Erythroblast (primary cell): Measurements from ENCODE around the gene RNF148.
"Not testable (repeated sequence)": the region's sequence is repeated elsewhere in the genome, so short reads cannot be mapped to it uniquely, and the experiment has no call there.

ENCODE experiments used
- DNase-seq, 2 experiments: peaks; one replicate each; lab custom pipeline; 2025; lab: John Stamatoyannopoulos, UW
- GATA1 ChIP-seq: IDR thresholded peaks from 2 replicates; pipeline ENCODE4 v1.6.1; 2011; ENCODE audit warnings: low read depth, mild to moderate bottlenecking, control low read depth, low read length, moderate library complexity
- POLR2A ChIP-seq: IDR thresholded peaks from 2 replicates; pipeline ENCODE4 v1.6.1; 2011; ENCODE audit warnings: mild to moderate bottlenecking, low read length

RNF148 gene

GRCh38 chr7:122709930-122710646 lies 7.4 kb upstream of the RNF148 start:
- no peak for DNase-seq
- no peak for TF ChIP-seq POLR2A

GRCh38 chr7:122706836-122707235 lies 4.1 kb upstream of the RNF148 start:
- DNase-seq = no peak
- TF ChIP-seq GATA1 = no peak
- TF ChIP-seq POLR2A = no peak

GRCh38 chr7:122699017-122699416 lies 3.7 kb downstream of the RNF148 start, which contains the start of gene RNF133:
Gene RNF133, minus strand, starts transcription at chr7:122699117. Its CDS starts 199 bp downstream, at chr7:122698918.
- TF ChIP-seq POLR2A (no peak), GATA1 (no peak)
- no peak for DNase-seq

GRCh38 chr7:122695816-122696215 lies 6.9 kb downstream of the RNF148 start:
- no peak for DNase-seq
- no peak for TF ChIP-seq GATA1
- no peak for TF ChIP-seq POLR2A

GRCh38 chr7:122694697-122695096 lies 8.0 kb downstream of the RNF148 start:
- no peak for TF ChIP-seq GATA1
- no peak for TF ChIP-seq POLR2A
- DNase-seq = no peak

- no peak for TF ChIP-seq POLR2A
- no peak for TF ChIP-seq GATA1
- DNase-seq = no peak
Observed at GRCh38 chr7:122692769-122693309, 9.9 kb downstream of the RNF148 start.

GRCh38 chr7:122691569-122692235 lies 11.0 kb downstream of the RNF148 start:
- no peak for DNase-seq
- TF ChIP-seq GATA1 = no peak

- DNase-seq = no peak
- TF ChIP-seq POLR2A = no peak
Observed at GRCh38 chr7:122689346-122690109, 13.2 kb downstream of the RNF148 start.

- no peak for TF ChIP-seq GATA1
- no peak for TF ChIP-seq POLR2A
- DNase-seq = no peak
Observed at GRCh38 chr7:122688400-122688998, 14.2 kb downstream of the RNF148 start.

GRCh38 chr7:122686360-122686878 lies 16.3 kb downstream of the RNF148 start:
- no peak for TF ChIP-seq POLR2A
- TF ChIP-seq GATA1 = no peak
- DNase-seq = no peak

- TF ChIP-seq GATA1 = no peak
- DNase-seq = no peak
Observed at GRCh38 chr7:122684504-122684903, 18.2 kb downstream of the RNF148 start.

- DNase-seq = no peak
- TF ChIP-seq GATA1 = no peak
- TF ChIP-seq POLR2A = no peak
Observed at GRCh38 chr7:122682815-122683550, 19.7 kb downstream of the RNF148 start.

GRCh38 chr7:122681186-122681585 lies 21.5 kb downstream of the RNF148 start:
- DNase-seq = not testable (repeated sequence)

GRCh38 chr7:122679813-122680212 lies 22.9 kb downstream of the RNF148 start:
- no peak for DNase-seq
- TF ChIP-seq POLR2A (no peak), GATA1 (no peak)

- DNase-seq = not testable (repeated sequence)
Observed at GRCh38 chr7:122679269-122679709, 23.4 kb downstream of the RNF148 start.
